HepG2 (cell line): Measurements from ENCODE around the gene TMCO4. TPM values are rescaled to one million over a fixed set of nuclear protein-coding genes. Genes with fewer than 3 reads are reported as not detected.
A peak's percentile ranks its signal among the peaks of the same experiment; 100 is the strongest.

Experiments used
- ESRRA ChIP-seq: sonication (generic); formaldehyde crosslinking; IDR thresholded peaks from 2 replicates; pipeline ENCODE4 v1.5.1; 2020; ENCODE audit warnings: mild to moderate bottlenecking, low read depth, missing genetic modification reagents
- FOXA3 ChIP-seq: IDR thresholded peaks from 2 replicates; pipeline ENCODE4 v1.6.1; 2016; ENCODE audit warnings: missing genetic modification reagents, missing compliant biosample characterization
- HMG20A ChIP-seq: IDR thresholded peaks from 2 replicates; pipeline ENCODE4 v1.6.1; 2016; ENCODE audit warnings: borderline replicate concordance
- MLXIP ChIP-seq: sonication (generic); formaldehyde crosslinking; IDR thresholded peaks from 2 replicates; pipeline ENCODE4 v1.9.0; 2021; ENCODE audit warnings: missing genetic modification reagents, borderline replicate concordance
- NFE2 ChIP-seq: sonication (generic); formaldehyde crosslinking; IDR thresholded peaks from 2 replicates; pipeline ENCODE4 v1.4.0; 2020; ENCODE audit warnings: missing genetic modification reagents
- NR2F2 ChIP-seq: IDR thresholded peaks from 2 replicates; pipeline ENCODE4 v1.6.1; 2012; ENCODE audit warnings: low read depth, inconsistent platforms, borderline replicate concordance
- PREB ChIP-seq: sonication (generic); formaldehyde crosslinking; IDR thresholded peaks from 2 replicates; pipeline ENCODE4 v1.4.0; 2020; ENCODE audit warnings: missing genetic modification reagents
- RBFOX2 ChIP-seq: fragments of 200-400 bp; formaldehyde crosslinking; IDR thresholded peaks from 2 replicates; pipeline ENCODE4 v1.6.1; 2017; ENCODE audit warnings: low read depth, mild to moderate bottlenecking, low read length
- SP1 ChIP-seq, 2 experiments: fragments of 450-650 bp in 1 of 2; sonication (generic) in 1 of 2; formaldehyde crosslinking in 1 of 2; IDR thresholded peaks; 2 replicates each; pipeline versions ENCODE4 v1.4.0 to v1.6.1; 2016 to 2020; ENCODE audit warnings: missing genetic modification reagents in 1 of 2
- TOPORS ChIP-seq: sonication (generic); formaldehyde crosslinking; IDR thresholded peaks from 2 replicates; pipeline ENCODE4 v1.8.0; 2023; ENCODE audit warnings: mild to moderate bottlenecking, missing genetic modification reagents
- ZBTB3 ChIP-seq: sonication (generic); formaldehyde crosslinking; IDR thresholded peaks from 2 replicates; pipeline ENCODE4 v1.4.0; 2020; ENCODE audit warnings: low read depth, mild to moderate bottlenecking, moderate library complexity, missing genetic modification reagents, borderline replicate concordance
- ZNF232 ChIP-seq: sonication (generic); formaldehyde crosslinking; IDR thresholded peaks from 2 replicates; pipeline ENCODE4 v1.4.0; 2020; ENCODE audit warnings: missing genetic modification reagents, borderline replicate concordance
- ZNF350 ChIP-seq: sonication (generic); formaldehyde crosslinking; IDR thresholded peaks from 2 replicates; pipeline ENCODE4 v1.4.0; 2020; ENCODE audit warnings: mild to moderate bottlenecking, low read depth, missing genetic modification reagents, borderline replicate concordance
- ZNF687 ChIP-seq: sonication (generic); formaldehyde crosslinking; IDR thresholded peaks from 2 replicates; pipeline ENCODE4 v1.5.1; 2020; ENCODE audit warnings: mild to moderate bottlenecking, missing genetic modification reagents, moderate library complexity
- ZNF788 ChIP-seq: sonication (generic); formaldehyde crosslinking; IDR thresholded peaks from 2 replicates; pipeline ENCODE4 v1.5.0; 2020; ENCODE audit warnings: mild to moderate bottlenecking, missing genetic modification reagents, borderline replicate concordance
- polyA plus RNA-seq, 8 experiments: library from polyadenylated mRNA; depleted of rRNA in 3 of 8; stranded (reverse) in 7 of 8; unstranded in 1 of 8; fragments of >200 nt; fragmentation: Illumina TruSeq in 4 of 8; extraction: Trizol in 4 of 8; gene quantifications; 2 replicates each; pipeline versions ENCODE4 v1.2.1 to v1.2.3, GENCODE V29; 2011 to 2016; ENCODE audit warnings: low read depth in 4 of 8, missing spikeins in 1 of 8, mixed read lengths in 1 of 8; ENCODE audit not compliant: insufficient read depth in 1 of 8
- total RNA-seq, 5 experiments: library from RNA; depleted of rRNA; stranded (reverse); fragments of >200 nt; fragmentation: Illumina TruSeq; extraction: Trizol; gene quantifications; 2 replicates each; pipeline ENCODE4 v1.2.3, GENCODE V29; 2016; ENCODE audit warnings: low read depth in 1 of 5
- TF ChIP-seq, protein P1 (sequence below): sonication (generic); IDR thresholded peaks from 2 replicates; pipeline ENCODE4 v1.6.1; 2016; ENCODE audit warnings: low read depth, borderline replicate concordance
- TF ChIP-seq, protein P2 (sequence below): sonication (generic); formaldehyde crosslinking; IDR thresholded peaks from 2 replicates; pipeline ENCODE4 v1.5.0; 2020; ENCODE audit warnings: mild to moderate bottlenecking, low read depth, missing genetic modification reagents, borderline replicate concordance
- TF ChIP-seq, protein P3 (sequence below): sonication (generic); formaldehyde crosslinking; IDR thresholded peaks from 2 replicates; pipeline ENCODE4 v1.4.0; 2020; ENCODE audit warnings: mild to moderate bottlenecking, low read depth, missing genetic modification reagents

TMCO4 gene
- total and polyA plus RNA-seq, 2 of the 13 experiments (the other 11 are each of a cell fraction or from before 2014, with no cell fraction given): 2.1 to 4.1 TPM

DNA sequence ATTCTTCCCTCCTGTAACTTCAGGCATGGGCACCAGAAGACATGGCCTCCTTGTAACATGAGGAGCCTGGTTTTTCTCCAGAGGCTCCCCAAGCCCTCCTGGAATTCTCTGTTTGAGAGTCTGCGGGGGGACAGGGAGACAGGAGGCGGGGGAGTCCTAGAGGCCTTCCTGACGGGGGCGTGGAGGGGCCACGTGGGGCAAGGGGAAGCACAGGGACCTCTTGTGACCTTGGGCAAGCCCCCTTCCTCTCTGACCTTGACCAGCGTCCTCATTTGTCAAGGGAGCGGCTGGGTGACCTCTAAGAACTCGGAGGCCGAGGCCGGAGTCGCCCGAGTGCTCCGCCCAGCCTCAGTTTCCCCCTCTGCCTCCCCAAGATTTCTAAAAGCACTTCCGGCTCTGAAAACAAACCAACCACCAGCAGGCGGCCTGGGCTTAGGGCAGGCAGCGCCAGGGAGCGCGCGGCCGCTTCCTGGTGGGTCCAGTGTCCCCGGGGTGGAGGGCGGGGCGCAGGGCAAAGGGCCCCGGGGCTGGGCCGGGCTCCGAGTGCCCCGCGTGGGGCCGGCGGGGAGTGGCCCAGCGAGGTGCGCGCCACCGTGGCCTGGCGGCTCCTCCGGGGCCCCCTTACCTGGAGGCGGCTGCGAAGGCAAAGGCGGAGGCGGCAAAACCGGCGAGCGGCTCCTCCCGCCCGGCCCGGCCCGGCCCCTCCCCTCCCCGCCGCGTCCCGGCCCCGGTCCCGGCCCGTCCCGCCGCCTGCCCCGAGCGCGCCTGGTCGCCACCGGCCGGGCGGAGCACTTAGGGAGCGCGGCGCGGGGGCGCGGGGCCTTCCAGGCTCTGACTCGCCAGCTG is at the start of gene TMCO4 (continued):
- TF ChIP-seq ZNF350 (CRISPR knock-in tag) (no peak), MLXIP (CRISPR knock-in tag) (no peak), ZNF687 (CRISPR knock-in tag) (peak; percentile 71), ZNF788 (CRISPR knock-in tag) (no peak), PREB (no peak), FOXA3 (CRISPR knock-in tag) (no peak), TOPORS (CRISPR knock-in tag) (no peak), RBFOX2 (peak; percentile 78), NFE2 (CRISPR knock-in tag) (no peak), SP1 (IDR thresholded peaks at IDR 0.05) (no peak), SP1 (CRISPR knock-in tag; IDR thresholded peaks at IDR 0.05) (no peak), ZBTB3 (CRISPR knock-in tag) (no peak), ESRRA (CRISPR knock-in tag) (peak; percentile 90), ZNF232 (peak; percentile 28; the same call in 1 of the 2 replicates), NR2F2 (peak; percentile 16; the same call in 1 of the 2 replicates), HMG20A (CRISPR knock-in tag) (no peak)
- TF ChIP-seq, protein P1, sequence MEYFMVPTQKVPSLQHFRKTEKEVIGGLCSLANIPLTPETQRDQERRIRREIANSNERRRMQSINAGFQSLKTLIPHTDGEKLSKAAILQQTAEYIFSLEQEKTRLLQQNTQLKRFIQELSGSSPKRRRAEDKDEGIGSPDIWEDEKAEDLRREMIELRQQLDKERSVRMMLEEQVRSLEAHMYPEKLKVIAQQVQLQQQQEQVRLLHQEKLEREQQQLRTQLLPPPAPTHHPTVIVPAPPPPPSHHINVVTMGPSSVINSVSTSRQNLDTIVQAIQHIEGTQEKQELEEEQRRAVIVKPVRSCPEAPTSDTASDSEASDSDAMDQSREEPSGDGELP: no peak
- TF ChIP-seq, protein P2, sequence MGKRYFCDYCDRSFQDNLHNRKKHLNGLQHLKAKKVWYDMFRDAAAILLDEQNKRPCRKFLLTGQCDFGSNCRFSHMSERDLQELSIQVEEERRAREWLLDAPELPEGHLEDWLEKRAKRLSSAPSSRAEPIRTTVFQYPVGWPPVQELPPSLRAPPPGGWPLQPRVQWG (CRISPR knock-in tag): no peak
- TF ChIP-seq, protein P3, sequence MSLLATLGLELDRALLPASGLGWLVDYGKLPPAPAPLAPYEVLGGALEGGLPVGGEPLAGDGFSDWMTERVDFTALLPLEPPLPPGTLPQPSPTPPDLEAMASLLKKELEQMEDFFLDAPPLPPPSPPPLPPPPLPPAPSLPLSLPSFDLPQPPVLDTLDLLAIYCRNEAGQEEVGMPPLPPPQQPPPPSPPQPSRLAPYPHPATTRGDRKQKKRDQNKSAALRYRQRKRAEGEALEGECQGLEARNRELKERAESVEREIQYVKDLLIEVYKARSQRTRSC (CRISPR knock-in tag): no peak
